ENCODE data around the gene HIGD1A.
A peak's percentile ranks its signal among the peaks of the same experiment; 100 is the strongest.
"Not testable (repeated sequence)": the region's sequence is repeated elsewhere in the genome, so short reads cannot be mapped to it uniquely, and the experiment has no call there.

The HIGD1A gene

GRCh38 chr3:42811118-42811883 lies 7.0 kb upstream of the HIGD1A start:
- H3K27me3 ChIP-seq (ENCODE audit: control insufficient read depth, insufficient read depth, low read length); DNase-seq (ENCODE audit: low read depth, low spot score): not testable (repeated sequence)

GRCh38 chr3:42810706-42811105 lies 6.4 kb upstream of the HIGD1A start:
- not testable (repeated sequence) for H3K4me3 ChIP-seq (ENCODE audit: low read length); H3K27me3 ChIP-seq (ENCODE audit: control insufficient read depth, insufficient read depth, low read length); H3K9me3 ChIP-seq (ENCODE audit: control insufficient read depth, insufficient read depth, low read length); H3K36me3 ChIP-seq (ENCODE audit: control insufficient read depth, insufficient read depth, low read length); H3K4me1 ChIP-seq (ENCODE audit: control insufficient read depth, insufficient read depth, low read length); DNase-seq (ENCODE audit: low read depth, low spot score); H3K27ac ChIP-seq (ENCODE audit: low read length)
- WGBS (ENCODE audit: insufficient coverage, insufficient read length), result no CpG with 5 or more reads among the region's 10 CpGs

More at GRCh38 chr3:42811118-42811883, 7.0 kb upstream of the HIGD1A start:
- not testable (repeated sequence) for H3K4me3 ChIP-seq (ENCODE audit: low read length); H3K36me3 ChIP-seq (ENCODE audit: control insufficient read depth, insufficient read depth, low read length); H3K27ac ChIP-seq (ENCODE audit: low read length); H3K4me1 ChIP-seq (ENCODE audit: control insufficient read depth, insufficient read depth, low read length); H3K9me3 ChIP-seq (ENCODE audit: control insufficient read depth, insufficient read depth, low read length)
- no CpG with 5 or more reads among the region's 15 CpGs for WGBS (ENCODE audit: insufficient coverage, insufficient read length)

- H3K4me3 ChIP-seq (ENCODE audit: low read length), result no peak within 1 kb of the TSS
- no peaks in the 10 kb centered on the region for H3K36me3 ChIP-seq (ENCODE audit: control insufficient read depth, insufficient read depth, low read length)
- no peak within 1 kb of the TSS for H3K27ac ChIP-seq (ENCODE audit: low read length)
- no peak for DNase-seq (ENCODE audit: low read depth, low spot score)
- WGBS (ENCODE audit: insufficient coverage, insufficient read length), result no CpG with 5 or more reads among the region's 5 CpGs
- H3K4me1 ChIP-seq (ENCODE audit: control insufficient read depth, insufficient read depth, low read length), result no peaks in the 10 kb centered on the region
- no peaks in the 10 kb centered on the region for H3K9me3 ChIP-seq (ENCODE audit: control insufficient read depth, insufficient read depth, low read length)
- no peaks in the 10 kb centered on the region for H3K27me3 ChIP-seq (ENCODE audit: control insufficient read depth, insufficient read depth, low read length)
Measured at GRCh38 chr3:42809202-42809601, 4.9 kb upstream of the HIGD1A start, which contains the start of gene ACKR2. Gene ACKR2, plus strand, starts transcription at chr3:42809445. Its CDS starts 55,058 bp downstream, at chr3:42864503.

- H3K4me3 ChIP-seq (ENCODE audit: low read length), result no peak overlapping the region
- no CpG with 5 or more reads among the region's 4 CpGs for WGBS (ENCODE audit: insufficient coverage, insufficient read length)
- no peaks in the 10 kb centered on the region for H3K36me3 ChIP-seq (ENCODE audit: control insufficient read depth, insufficient read depth, low read length)
- no peaks in the 10 kb centered on the region for H3K27me3 ChIP-seq (ENCODE audit: control insufficient read depth, insufficient read depth, low read length)
- no peak for DNase-seq (ENCODE audit: low read depth, low spot score)
- no peaks in the 10 kb centered on the region for H3K9me3 ChIP-seq (ENCODE audit: control insufficient read depth, insufficient read depth, low read length)
- no peak overlapping the region for H3K27ac ChIP-seq (ENCODE audit: low read length)
- H3K4me1 ChIP-seq (ENCODE audit: control insufficient read depth, insufficient read depth, low read length), result peaks cover 2% of the 10 kb centered on the region; the same call in 1 of the 2 replicates
Measured at GRCh38 chr3:42807929-42808328, 3.6 kb upstream of the HIGD1A start.

- H3K9me3 ChIP-seq (ENCODE audit: control insufficient read depth, insufficient read depth, low read length), result no peaks in the 10 kb centered on the region
- peaks cover 2% of the 10 kb centered on the region; the same call in 1 of the 2 replicates for H3K4me1 ChIP-seq (ENCODE audit: control insufficient read depth, insufficient read depth, low read length)
- no peak overlapping the region for H3K27ac ChIP-seq (ENCODE audit: low read length)
- no peaks in the 10 kb centered on the region for H3K27me3 ChIP-seq (ENCODE audit: control insufficient read depth, insufficient read depth, low read length)
- DNase-seq (ENCODE audit: low read depth, low spot score), result no peak
- H3K4me3 ChIP-seq (ENCODE audit: low read length), result no peak overlapping the region; the same call in 1 of the 2 replicates
- no peaks in the 10 kb centered on the region for H3K36me3 ChIP-seq (ENCODE audit: control insufficient read depth, insufficient read depth, low read length)
- WGBS (ENCODE audit: insufficient coverage, insufficient read length), result no CpG with 5 or more reads among the region's 23 CpGs
Measured at GRCh38 chr3:42805141-42805821, 991 bp upstream of the HIGD1A start.

- Histone ChIP-seq H3K4me1 (ENCODE audit: control insufficient read depth, insufficient read depth, low read length) (peaks cover 2% of the 10 kb centered on the region; the same call in 1 of the 2 replicates), H3K4me3 (ENCODE audit: low read length) (peak overlapping the region; percentile 71), H3K27ac (ENCODE audit: low read length) (no peak overlapping the region), H3K9me3 (ENCODE audit: control insufficient read depth, insufficient read depth, low read length) (no peaks in the 10 kb centered on the region), H3K27me3 (ENCODE audit: control insufficient read depth, insufficient read depth, low read length) (no peaks in the 10 kb centered on the region), H3K36me3 (ENCODE audit: control insufficient read depth, insufficient read depth, low read length) (no peaks in the 10 kb centered on the region)
- no CpG with 5 or more reads among the region's 13 CpGs for WGBS (ENCODE audit: insufficient coverage, insufficient read length)
- DNase-seq (ENCODE audit: low read depth, low spot score), result no peak
Measured at GRCh38 chr3:42804831-42805132, 492 bp upstream of the HIGD1A start.

- peak overlapping the region; percentile 71; the same call in 1 of the 2 replicates for H3K4me3 ChIP-seq (ENCODE audit: low read length)
- no peaks in the 10 kb centered on the region for H3K9me3 ChIP-seq (ENCODE audit: control insufficient read depth, insufficient read depth, low read length)
- H3K4me1 ChIP-seq (ENCODE audit: control insufficient read depth, insufficient read depth, low read length), result peaks cover 2% of the 10 kb centered on the region; the same call in 1 of the 2 replicates
- H3K27ac ChIP-seq (ENCODE audit: low read length), result no peak overlapping the region
- no peaks in the 10 kb centered on the region for H3K36me3 ChIP-seq (ENCODE audit: control insufficient read depth, insufficient read depth, low read length)
- no CpG with 5 or more reads among the region's 33 CpGs for WGBS (ENCODE audit: insufficient coverage, insufficient read length)
- no peak for DNase-seq (ENCODE audit: low read depth, low spot score)
- H3K27me3 ChIP-seq (ENCODE audit: control insufficient read depth, insufficient read depth, low read length), result no peaks in the 10 kb centered on the region
Measured at GRCh38 chr3:42803414-42804105, 730 bp downstream of the HIGD1A start.

GRCh38 chr3:42802876-42803413 lies 1.3 kb downstream of the HIGD1A start:
- WGBS (ENCODE audit: insufficient coverage, insufficient read length), result no CpG with 5 or more reads among the region's 11 CpGs
- Histone ChIP-seq H3K27ac (ENCODE audit: low read length) (no peak overlapping the region), H3K27me3 (ENCODE audit: control insufficient read depth, insufficient read depth, low read length) (no peaks in the 10 kb centered on the region), H3K9me3 (ENCODE audit: control insufficient read depth, insufficient read depth, low read length) (no peaks in the 10 kb centered on the region), H3K36me3 (ENCODE audit: control insufficient read depth, insufficient read depth, low read length) (no peaks in the 10 kb centered on the region), H3K4me3 (ENCODE audit: low read length) (peak overlapping the region; percentile 71; the same call in 1 of the 2 replicates), H3K4me1 (ENCODE audit: control insufficient read depth, insufficient read depth, low read length) (peaks cover 2% of the 10 kb centered on the region; the same call in 1 of the 2 replicates)
- DNase-seq (ENCODE audit: low read depth, low spot score), result no peak

GRCh38 chr3:42801784-42802183 lies 2.5 kb downstream of the HIGD1A start:
- Histone ChIP-seq H3K36me3 (ENCODE audit: control insufficient read depth, insufficient read depth, low read length) (no peaks in the 10 kb centered on the region), H3K4me1 (ENCODE audit: control insufficient read depth, insufficient read depth, low read length) (peaks cover 2% of the 10 kb centered on the region; the same call in 1 of the 2 replicates), H3K27me3 (ENCODE audit: control insufficient read depth, insufficient read depth, low read length) (no peaks in the 10 kb centered on the region), H3K9me3 (ENCODE audit: control insufficient read depth, insufficient read depth, low read length) (no peaks in the 10 kb centered on the region), H3K4me3 (ENCODE audit: low read length) (no peak overlapping the region), H3K27ac (ENCODE audit: low read length) (no peak overlapping the region)
- no CpG with 5 or more reads among the region's 4 CpGs for WGBS (ENCODE audit: insufficient coverage, insufficient read length)
- DNase-seq (ENCODE audit: low read depth, low spot score), result no peak

GRCh38 chr3:42801048-42801620 lies 3.2 kb downstream of the HIGD1A start:
- WGBS (ENCODE audit: insufficient coverage, insufficient read length), result no CpG with 5 or more reads among the region's 3 CpGs

More at GRCh38 chr3:42801048-42801620, 3.2 kb downstream of the HIGD1A start:
- Histone ChIP-seq H3K27ac (ENCODE audit: low read length) (no peak overlapping the region), H3K4me1 (ENCODE audit: control insufficient read depth, insufficient read depth, low read length) (peaks cover 2% of the 10 kb centered on the region; the same call in 1 of the 2 replicates), H3K4me3 (ENCODE audit: low read length) (no peak overlapping the region), H3K36me3 (ENCODE audit: control insufficient read depth, insufficient read depth, low read length) (no peaks in the 10 kb centered on the region), H3K27me3 (ENCODE audit: control insufficient read depth, insufficient read depth, low read length) (no peaks in the 10 kb centered on the region), H3K9me3 (ENCODE audit: control insufficient read depth, insufficient read depth, low read length) (no peaks in the 10 kb centered on the region)
- DNase-seq (ENCODE audit: low read depth, low spot score), result no peak

Data from iPS DF 6.9 (cell line).